Fibroblast of mammary gland (primary cell): ENCODE data around the gene SUV39H1.
A peak's percentile ranks its signal among the peaks of the same experiment; 100 is the strongest.
"Not testable (repeated sequence)": the region's sequence is repeated elsewhere in the genome, so short reads cannot be mapped to it uniquely, and the experiment has no call there.

ENCODE experiments used
- DNase-seq: peaks from one replicate; pipeline ENCODE4 v3.0.0-alpha.2; 2010; ENCODE audit warnings: low read depth
- H3K4me3 ChIP-seq: 2 replicates; pipeline ENCODE4 v1.5.1; 2011; ENCODE audit warnings: low read depth, mild to moderate bottlenecking, low read length, moderate library complexity; ENCODE audit not compliant: control insufficient read depth
- CTCF ChIP-seq: conservative IDR thresholded peaks from 2 replicates; pipeline ENCODE4 v1.5.1; 2011; ENCODE audit warnings: low read depth, low read length, inconsistent platforms; ENCODE audit not compliant: control insufficient read depth, insufficient read depth

SUV39H1 gene

GRCh38 chrX:48665991-48666390 lies 30.5 kb upstream of the SUV39H1 start:
- H3K4me3 ChIP-seq: no peak overlapping the region
- no peak for TF ChIP-seq CTCF
- peak; percentile 26 for DNase-seq

GRCh38 chrX:48666649-48667048 lies 29.9 kb upstream of the SUV39H1 start:
- DNase-seq: no peak
- H3K4me3 ChIP-seq: no peak overlapping the region
- TF ChIP-seq CTCF: no peak

- H3K4me3 ChIP-seq: no peak overlapping the region
- DNase-seq: no peak
- TF ChIP-seq CTCF: no peak
Measured at GRCh38 chrX:48667509-48667908, 29.0 kb upstream of the SUV39H1 start.

DNA sequence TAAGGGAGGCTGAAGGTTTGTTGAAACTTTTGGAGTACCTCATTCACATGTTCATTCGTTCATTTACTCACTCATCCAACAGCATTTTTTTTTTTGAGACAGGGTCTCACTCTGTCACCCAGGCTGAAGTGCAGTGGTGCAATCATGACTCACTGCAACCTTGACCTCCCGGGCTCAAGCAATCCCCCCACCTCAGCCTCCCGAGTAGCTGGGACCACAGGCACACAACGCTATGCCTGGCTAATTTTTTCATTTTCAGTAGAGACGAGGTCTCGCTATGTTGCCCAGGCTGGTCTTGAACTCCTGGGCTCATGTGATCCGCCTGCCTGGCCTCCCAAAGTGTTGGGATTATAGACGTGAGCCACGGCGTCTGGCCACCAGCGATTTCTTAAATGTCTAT lies 28.3 kb upstream of the SUV39H1 start:
- H3K4me3 ChIP-seq, DNase-seq: not testable (repeated sequence)

- DNase-seq: peak; percentile 77
- no peak for TF ChIP-seq CTCF
- peak overlapping the region; percentile 58 for H3K4me3 ChIP-seq
Measured at GRCh38 chrX:48676106-48676892, 20.2 kb upstream of the SUV39H1 start.

GRCh38 chrX:48676893-48677270 lies 19.7 kb upstream of the SUV39H1 start:
- TF ChIP-seq CTCF: no peak
- no peak for DNase-seq
- peak overlapping the region; percentile 58 for H3K4me3 ChIP-seq

- TF ChIP-seq CTCF: no peak
- H3K4me3 ChIP-seq: peak overlapping the region; percentile 58
- DNase-seq: no peak
Measured at GRCh38 chrX:48677516-48677915, 19.0 kb upstream of the SUV39H1 start.

DNA sequence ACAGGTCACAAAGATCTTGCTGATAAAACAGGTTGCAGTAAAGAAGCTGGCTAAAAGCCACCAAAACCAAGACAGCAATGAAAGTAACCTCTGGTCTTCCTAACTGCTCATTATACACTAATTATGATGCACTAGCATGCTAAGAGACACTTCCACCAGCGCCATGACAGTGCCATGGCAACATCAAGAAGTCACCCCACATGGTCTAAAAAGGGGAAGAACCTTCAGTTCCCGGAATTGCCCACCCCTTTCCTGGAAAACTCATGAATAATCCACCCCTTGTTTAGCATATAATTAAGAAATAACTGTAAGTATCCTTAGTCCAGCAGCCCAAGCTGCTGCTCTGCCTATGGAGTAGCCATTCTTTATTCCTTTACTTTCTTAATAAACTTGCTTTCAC lies 16.1 kb upstream of the SUV39H1 start:
- DNase-seq, H3K4me3 ChIP-seq: not testable (repeated sequence)

DNA sequence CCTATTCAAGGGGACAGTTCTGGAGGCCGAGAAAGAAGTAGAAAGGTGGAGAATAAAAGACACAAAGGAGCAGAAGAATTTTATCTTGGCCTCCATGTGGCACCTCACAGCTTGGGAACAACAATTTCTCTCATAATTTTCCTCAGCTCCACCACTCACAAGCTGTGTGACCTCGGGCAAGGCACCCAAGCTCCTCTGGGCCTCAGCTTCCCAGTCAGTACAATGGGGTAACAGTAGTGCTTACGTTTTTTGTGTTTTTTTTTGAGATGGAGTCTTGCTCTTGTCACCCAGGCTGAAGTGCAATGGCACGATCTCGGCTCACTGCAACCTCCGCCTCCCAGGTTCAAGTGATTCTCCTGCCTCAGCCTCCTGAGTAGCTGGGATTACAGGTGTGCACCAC lies 15.6 kb upstream of the SUV39H1 start:
- not testable (repeated sequence) for H3K4me3 ChIP-seq, DNase-seq
